Glutamatergic neuron (in vitro differentiated cells): ENCODE measurements around the gene RB1. TPM values are rescaled to one million over a fixed set of nuclear protein-coding genes. Genes with fewer than 3 reads are reported as not detected.

ENCODE experiments used
- DNase-seq: peaks from one replicate; pipeline ENCODE4 v3.0.0; 2022
- H3K27ac Mint-ChIP-seq: one replicate; pipeline ENCODE4 v1.8.0; 2020; ENCODE audit warnings: mild to moderate bottlenecking, mixed read lengths, inconsistent platforms; ENCODE audit not compliant: unreplicated experiment
- H3K27me3 Mint-ChIP-seq: one replicate; pipeline ENCODE4 v1.8.0; 2020; ENCODE audit warnings: mild to moderate bottlenecking, moderate library complexity, mixed read lengths, inconsistent platforms; ENCODE audit not compliant: unreplicated experiment
- H3K36me3 Mint-ChIP-seq: one replicate; pipeline ENCODE4 v1.8.0; 2020; ENCODE audit warnings: mild to moderate bottlenecking, mixed read lengths, inconsistent platforms; ENCODE audit not compliant: unreplicated experiment
- H3K4me1 Mint-ChIP-seq: one replicate; pipeline ENCODE4 v1.8.0; 2020; ENCODE audit warnings: mild to moderate bottlenecking, low read depth, mixed read lengths, inconsistent platforms; ENCODE audit not compliant: unreplicated experiment
- H3K4me3 Mint-ChIP-seq: one replicate; pipeline ENCODE4 v1.8.0; 2020; ENCODE audit warnings: mild to moderate bottlenecking, mixed read lengths, inconsistent platforms; ENCODE audit not compliant: unreplicated experiment
- H3K9me3 Mint-ChIP-seq: one replicate; pipeline ENCODE4 v1.8.0; 2020; ENCODE audit warnings: mild to moderate bottlenecking, moderate library complexity, mixed read lengths, inconsistent platforms; ENCODE audit not compliant: unreplicated experiment
- CTCF ChIP-seq: fragments of 200-600 bp; sonication (generic); IDR thresholded peaks from one replicate; pipeline ENCODE4 v1.5.0; 2021; ENCODE audit not compliant: partially characterized antibody, unreplicated experiment
- total RNA-seq: library from RNA; stranded (reverse); fragmentation: NEBNext Ultra II Directional; extraction: Animal tissue kit (Norgen Biotek cat#: 25700); gene quantifications from one replicate; pipeline ENCODE4 v1.2.1, GENCODE V29; 2021; ENCODE audit not compliant: unreplicated experiment

RB1 gene
- total RNA-seq, 1 donor from 2014 or later = 50.3 TPM

GRCh38 chr13:48302871-48303358 is 636 bp upstream of the RB1 start:
- peak overlapping the region; percentile 97 for H3K4me3 Mint-ChIP-seq
- peaks cover 7% of the 10 kb centered on the region for H3K9me3 Mint-ChIP-seq
- peaks cover 3% of the 10 kb centered on the region for H3K27me3 Mint-ChIP-seq
- H3K36me3 Mint-ChIP-seq = no peaks in the 10 kb centered on the region
- H3K4me1 Mint-ChIP-seq = peaks cover 6% of the 10 kb centered on the region
- peak overlapping the region; percentile 89 for H3K27ac Mint-ChIP-seq
- DNase-seq = no peak
- no peak for TF ChIP-seq CTCF

GRCh38 chr13:48304143-48304876 is 759 bp downstream of the RB1 start:
- Mint-ChIP-seq H3K4me1 (peaks cover 6% of the 10 kb centered on the region), H3K27me3 (peaks cover 3% of the 10 kb centered on the region), H3K36me3 (no peaks in the 10 kb centered on the region), H3K9me3 (peaks cover 7% of the 10 kb centered on the region), H3K27ac (peak overlapping the region; percentile 95), H3K4me3 (peak overlapping the region; percentile 96)
- DNase-seq = peak; percentile 48
- TF ChIP-seq CTCF = no peak

- Mint-ChIP-seq H3K9me3 (peaks cover 4% of the 10 kb centered on the region), H3K4me1 (peaks cover 4% of the 10 kb centered on the region), H3K27me3 (peaks cover 3% of the 10 kb centered on the region), H3K36me3 (peaks cover 5% of the 10 kb centered on the region), H3K4me3 (no peak overlapping the region), H3K27ac (no peak overlapping the region)
- DNase-seq = no peak
- no peak for TF ChIP-seq CTCF
Observed at GRCh38 chr13:48311223-48311622, 7.7 kb downstream of the RB1 start.

- no peak for TF ChIP-seq CTCF
- Mint-ChIP-seq H3K27ac (peak overlapping the region; percentile 94), H3K27me3 (peaks cover 8% of the 10 kb centered on the region), H3K4me1 (peaks cover 13% of the 10 kb centered on the region), H3K36me3 (peaks cover 13% of the 10 kb centered on the region), H3K9me3 (peaks cover 14% of the 10 kb centered on the region), H3K4me3 (peak overlapping the region; percentile 65)
- peak; percentile 59 for DNase-seq
Observed at GRCh38 chr13:48315969-48316650, 12.6 kb downstream of the RB1 start.
